ENCODE data around the gene ZNF518B.

The ZNF518B gene, protein sequence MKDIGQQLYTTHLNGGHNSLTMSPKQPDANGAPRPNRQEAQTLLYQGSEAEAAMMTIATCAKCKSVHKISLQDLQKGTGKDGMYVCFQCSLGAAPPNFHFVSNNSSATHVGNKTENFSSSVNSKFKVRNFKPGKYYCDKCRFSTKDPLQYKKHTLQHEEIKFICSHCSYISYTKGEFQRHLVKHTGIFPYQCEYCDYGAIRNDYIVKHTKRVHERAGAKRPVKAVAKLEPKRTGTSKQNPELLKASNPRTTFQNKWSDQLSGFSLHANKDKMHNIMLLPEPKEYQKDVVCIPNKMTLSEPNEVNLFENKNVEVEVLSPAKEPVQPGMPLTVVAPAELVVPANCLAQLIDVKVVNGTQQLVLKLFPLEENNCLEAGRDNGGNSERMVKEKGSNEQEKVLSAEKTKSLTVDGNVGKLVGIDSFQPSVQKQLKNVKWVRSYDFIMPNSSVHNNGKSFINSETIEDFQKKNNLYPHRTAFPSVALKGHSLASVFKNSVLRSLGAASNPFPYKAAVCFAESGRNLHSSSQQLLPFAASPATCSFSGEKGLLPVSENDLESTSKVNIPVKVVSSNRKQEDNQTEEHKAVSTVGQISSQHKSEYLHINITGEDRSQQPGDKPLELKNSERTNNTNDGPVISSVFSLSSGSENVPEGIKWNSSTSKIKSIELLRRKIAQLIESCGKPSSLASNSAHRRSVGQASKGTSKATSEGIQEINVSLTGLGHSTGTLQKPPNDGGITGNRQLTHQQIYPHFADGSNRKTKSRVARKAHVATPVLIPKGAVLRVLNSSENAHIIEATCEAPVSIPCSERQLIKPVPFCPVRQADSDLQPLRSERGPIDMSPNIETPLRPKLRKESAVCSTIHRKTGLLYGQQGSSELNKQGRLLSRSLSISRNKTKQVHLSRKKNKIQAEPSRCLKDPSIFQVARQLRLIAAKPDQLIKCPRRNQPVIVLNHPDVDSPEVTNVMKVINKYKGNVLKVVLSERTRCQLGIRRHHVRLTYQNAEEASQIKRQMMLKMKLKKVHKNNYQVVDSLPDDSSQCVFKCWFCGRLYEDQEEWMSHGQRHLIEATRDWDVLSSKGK

DNA sequence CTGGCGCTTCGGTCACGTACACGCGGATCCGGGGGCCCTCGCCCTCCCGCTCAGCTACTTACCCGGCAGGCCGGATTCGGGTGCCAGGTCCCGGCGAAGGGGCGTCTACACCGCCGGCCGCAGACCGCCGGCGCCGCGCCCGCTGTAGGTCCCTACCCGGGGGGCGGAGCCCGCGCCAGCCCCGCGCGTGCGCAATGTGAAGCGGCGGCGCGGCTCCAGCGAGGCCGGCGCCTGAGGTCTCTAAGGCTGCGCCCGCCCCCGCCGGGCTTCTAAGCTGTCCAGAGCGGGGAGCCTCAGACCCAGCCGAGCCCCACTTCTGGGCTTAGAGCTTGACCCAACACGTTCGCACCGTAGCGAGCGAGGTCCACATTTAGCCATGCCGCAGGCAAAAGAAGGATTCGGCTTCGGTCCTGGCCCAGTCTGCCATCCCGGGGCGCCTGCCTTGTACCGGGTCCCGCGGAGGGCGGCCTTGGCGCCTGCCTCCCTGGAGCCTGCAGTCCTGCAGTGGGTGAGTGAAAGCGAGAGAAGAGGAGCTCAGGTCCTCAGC lies at the start of gene ZNF518B:
TSS of gene ZNF518B (minus strand) at position 172 of the 547 bp plus-strand sequence. CDS start 11,098 bp downstream, outside the sequence.
- DNase-seq (ENCODE audit: low spot score), result peak; percentile 86

DNA sequence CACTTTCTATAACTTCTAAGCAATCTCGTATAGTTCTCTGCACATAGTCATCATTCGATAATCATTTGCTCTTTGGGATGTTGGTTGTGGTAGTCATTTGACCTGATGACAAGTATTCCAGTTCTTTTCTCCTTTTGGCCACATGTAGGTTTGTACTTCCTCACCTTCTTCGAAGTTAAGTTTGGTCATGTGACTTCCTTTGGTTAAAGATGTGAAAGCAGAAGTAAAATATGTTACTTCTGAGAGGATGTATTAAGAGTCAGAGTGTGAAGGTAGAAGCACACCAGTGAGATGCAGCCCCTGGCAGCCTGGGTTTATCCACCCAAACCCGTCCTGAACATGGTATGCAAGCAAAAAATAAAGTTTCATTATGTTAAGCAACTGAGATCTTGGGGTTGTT lies 48.9 kb upstream of the ZNF518B start:
- no peak for DNase-seq (ENCODE audit: low spot score)

DNA sequence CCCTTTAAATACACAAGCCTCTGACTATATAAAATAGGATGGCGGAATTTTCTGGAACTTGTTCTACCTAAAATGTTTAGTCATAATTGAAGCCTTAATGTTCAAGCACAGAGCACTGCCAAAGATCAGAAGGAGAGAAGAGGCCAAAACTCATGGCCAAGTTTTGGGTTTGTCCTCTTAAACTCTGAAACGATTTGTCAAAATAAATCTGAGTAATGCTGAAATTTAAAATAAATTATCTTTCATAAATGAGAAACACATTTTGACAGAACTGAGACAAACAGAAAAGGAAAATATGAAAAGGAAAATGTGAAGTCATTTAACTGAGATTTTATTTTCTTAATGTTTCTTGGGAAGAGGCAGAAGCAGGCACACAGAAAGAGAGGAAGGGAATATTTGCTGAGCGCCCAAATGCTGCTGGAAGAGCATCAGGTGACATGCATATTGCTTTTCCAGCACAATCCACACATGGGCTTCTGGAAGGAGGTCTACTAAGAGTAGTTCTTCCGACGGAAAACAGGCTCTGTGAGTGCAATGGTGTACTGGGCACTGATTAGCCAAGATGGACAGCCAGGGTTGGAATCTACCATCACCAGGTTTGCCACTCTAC lies 47.4 kb upstream of the ZNF518B start:
- no peak for DNase-seq (ENCODE audit: low spot score)

DNA sequence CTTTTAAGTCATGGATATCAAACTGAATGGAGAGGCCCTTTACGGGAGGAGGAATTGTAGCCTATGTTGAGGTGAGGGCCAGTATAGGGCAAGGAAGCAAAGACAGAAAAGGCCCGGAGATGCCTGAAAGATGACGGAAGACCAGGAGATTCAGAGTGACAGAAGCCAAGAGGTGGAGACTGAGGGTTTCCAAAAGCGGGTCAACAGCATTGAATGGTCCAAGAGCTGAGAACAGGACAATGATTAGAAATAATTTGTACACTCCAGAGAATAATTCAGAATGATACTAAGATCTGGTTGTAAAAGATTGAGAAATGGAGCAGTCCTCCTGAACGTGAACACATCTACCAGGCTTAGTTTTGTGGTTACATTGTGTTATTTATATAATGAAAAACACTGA lies 45.5 kb upstream of the ZNF518B start:
- no peak for DNase-seq (ENCODE audit: low spot score)

DNA sequence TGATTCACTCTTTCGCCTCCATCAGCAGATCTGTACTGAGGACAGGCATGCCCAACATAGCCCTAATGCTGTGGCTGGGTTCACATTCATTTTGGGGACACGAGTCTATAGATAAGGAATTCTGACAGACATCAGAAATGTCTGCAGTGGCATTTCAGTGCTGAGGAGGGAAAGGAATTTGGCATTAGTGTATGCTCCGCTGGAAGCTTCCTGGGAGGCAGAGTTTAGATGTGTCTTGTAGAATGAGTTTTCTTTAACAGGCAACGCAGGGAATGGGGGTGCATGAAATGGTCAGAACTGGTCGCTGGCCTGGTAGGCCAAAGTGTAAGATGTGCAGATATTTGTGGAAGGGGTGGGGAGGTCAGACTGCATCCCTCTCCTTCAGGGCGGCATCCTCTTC lies 43.5 kb upstream of the ZNF518B start:
- DNase-seq (ENCODE audit: low spot score), result no peak

DNA sequence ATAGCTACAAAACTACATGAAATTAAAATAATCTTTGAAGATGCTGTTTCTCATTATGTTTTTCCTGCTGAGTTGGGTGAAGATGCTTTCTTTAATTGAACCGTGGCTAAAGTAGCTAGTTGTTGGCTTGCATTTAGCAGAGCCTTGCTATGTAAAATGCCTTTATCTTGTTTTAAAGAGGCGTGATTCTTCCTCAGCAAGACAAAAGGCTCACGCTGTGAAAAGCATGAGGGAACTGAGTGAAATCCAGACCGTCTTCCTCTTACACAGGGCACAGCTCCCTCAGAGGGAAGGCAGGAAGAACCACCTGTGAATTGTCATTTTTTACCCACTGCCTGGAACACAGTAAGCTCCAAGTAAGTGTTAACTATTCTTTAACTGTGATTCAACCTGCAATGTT lies 39.0 kb upstream of the ZNF518B start:
- no peak for DNase-seq (ENCODE audit: low spot score)

DNA sequence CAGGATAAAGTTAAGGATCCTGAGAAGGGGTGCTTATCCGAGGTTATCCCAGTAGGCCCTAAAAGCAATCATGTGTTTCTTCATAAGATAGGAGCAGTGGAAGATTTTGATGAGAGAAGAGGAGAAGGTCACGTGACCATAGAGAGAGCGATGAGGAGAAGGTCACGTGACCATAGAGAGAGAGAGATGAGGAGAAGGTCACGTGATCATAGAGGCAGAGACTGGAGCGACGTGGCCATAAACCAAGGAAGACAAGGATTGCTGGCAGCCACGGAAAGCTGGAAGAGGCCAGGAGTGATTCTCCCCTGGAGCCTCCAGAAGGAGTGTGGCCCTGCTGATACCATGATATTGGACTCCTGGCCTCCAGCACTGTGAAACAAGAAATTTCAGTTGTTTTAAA lies 38.4 kb upstream of the ZNF518B start:
- DNase-seq (ENCODE audit: low spot score), result no peak

DNA sequence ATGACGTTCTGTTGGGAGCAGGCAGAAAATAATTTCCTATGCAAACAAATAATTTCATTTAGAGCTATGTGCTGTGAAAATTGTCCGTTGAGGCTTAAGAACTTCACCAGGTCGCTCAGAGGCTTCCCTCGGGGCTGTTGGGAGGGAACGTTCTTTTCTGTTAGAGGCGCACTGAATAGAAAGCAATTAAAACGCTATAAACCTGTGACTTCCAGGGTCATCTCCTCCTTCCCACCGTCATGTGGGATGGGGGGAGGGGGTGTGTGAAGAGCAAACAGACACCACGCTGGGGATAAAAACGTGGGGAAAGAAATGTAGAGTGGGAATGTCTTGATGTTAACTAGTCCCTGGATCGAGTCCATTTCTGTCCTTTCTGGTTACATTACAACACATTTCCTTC lies 35.2 kb upstream of the ZNF518B start:
- no peak for DNase-seq (ENCODE audit: low spot score)

DNA sequence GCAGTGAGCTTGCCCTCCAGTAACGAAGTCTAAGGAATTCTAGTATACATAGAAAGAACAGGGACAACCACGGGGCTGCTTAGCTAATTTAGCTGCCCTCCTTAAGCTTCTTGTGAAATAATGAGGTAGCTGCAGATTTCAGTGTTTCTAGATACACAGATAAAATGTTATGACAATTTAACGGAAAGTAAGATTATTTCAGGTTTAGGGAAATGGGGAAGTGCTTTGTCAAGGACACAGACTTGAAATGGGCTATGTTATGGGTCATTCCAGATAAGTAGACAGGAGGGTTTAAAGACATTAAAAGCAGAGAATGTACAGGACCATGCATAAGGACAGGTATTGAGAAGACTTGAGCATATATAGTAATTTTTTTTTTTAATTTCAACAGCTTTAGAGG lies 34.2 kb upstream of the ZNF518B start:
- no peak for DNase-seq (ENCODE audit: low spot score)

DNA sequence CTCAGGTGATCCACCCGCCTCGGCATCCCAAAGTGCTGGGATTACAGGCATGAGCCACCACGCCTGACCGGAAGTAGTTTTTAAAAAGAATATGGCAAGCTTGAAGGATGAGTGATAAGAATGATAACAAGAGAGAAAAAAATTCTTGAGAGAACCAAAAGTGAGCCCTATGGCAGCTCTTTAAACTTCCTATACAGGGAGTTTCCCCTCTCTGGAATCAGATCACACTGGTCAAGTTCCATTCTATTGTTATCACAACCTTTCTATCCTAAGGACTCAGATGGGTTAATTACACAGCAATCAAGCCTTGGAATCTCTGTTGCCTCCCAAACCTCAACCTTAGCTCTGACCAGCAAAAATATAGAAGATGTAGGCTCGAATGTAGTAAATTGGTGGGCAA lies 33.8 kb upstream of the ZNF518B start:
- DNase-seq (ENCODE audit: low spot score), result no peak

DNA sequence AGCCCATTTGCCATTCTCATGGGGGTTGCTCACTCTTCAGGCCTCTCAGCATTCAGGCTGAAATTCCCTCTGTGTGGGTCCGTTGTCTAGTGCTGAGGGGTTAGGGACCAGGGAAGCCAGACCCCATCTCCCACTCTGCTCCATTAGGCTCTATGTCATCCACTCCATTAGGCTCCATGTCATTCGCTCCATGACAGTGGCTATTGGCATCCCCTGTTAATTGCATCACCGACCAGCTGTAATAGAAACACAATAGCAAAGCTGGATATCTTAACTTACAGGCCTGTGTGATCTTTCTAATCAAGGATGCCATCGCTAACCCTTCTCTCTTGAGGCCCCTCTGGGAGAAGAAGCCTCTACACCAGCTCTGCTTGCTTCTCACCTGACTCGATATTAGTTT lies 25.7 kb upstream of the ZNF518B start:
- no peak for DNase-seq (ENCODE audit: low spot score)

DNA sequence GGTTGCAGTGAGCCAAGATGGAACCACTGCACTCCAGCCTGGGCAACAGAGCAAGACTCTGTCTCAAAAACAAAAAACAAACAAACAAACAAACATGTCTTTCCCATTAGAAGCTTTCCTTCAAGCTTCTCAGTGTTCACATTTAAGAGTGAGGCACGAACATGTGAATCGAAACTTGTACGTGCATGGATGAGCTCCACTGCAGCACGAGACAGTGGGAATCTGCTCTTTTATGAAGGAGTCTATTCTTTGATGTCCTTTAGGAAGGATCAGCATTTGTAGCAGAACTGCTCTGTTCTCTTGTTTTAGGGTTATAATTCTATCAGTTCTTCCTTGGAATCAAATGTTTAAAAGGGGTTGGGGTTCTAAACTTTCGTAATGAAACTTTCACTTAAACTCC lies 23.4 kb upstream of the ZNF518B start:
- no peak for DNase-seq (ENCODE audit: low spot score)

DNA sequence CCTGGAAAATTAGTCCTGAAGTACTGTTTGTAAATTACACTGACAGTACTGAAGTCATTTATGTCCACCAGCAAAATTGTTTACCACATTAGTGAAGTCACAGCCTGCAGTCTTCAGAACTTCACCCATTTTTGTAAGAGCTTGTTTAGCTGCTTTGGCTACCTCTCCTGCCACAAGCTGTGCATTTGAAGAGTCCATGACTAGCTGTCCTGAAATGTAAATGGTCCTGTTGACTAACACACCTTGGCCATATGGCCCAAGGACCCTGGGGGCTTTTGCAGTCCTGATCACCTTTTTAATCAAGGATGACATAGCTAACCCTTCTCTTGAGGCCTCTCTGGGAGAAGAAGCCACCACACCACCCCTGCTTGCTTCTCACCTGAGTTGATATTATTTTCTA lies 21.4 kb upstream of the ZNF518B start:
- no peak for DNase-seq (ENCODE audit: low spot score)

DNA sequence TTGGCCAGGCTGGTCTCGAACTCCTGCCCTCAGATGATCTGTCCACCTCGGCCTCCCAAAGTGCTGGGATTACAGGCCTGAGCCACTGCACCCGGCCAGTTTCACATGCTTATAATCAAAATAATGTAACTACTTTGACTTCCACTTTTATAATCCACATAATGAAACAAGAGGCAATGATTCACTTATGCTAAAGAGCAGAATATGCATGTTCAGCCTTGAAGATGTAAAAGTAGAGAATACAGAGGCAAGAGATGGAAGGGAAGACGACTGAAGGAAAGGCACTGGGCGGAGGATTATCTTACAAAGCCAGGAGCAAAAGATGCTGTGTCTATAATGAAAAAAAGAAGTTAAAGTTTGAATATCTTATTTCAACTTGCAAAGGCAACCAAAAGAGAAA lies 13.3 kb upstream of the ZNF518B start:
- no peak for DNase-seq (ENCODE audit: low spot score)

DNA sequence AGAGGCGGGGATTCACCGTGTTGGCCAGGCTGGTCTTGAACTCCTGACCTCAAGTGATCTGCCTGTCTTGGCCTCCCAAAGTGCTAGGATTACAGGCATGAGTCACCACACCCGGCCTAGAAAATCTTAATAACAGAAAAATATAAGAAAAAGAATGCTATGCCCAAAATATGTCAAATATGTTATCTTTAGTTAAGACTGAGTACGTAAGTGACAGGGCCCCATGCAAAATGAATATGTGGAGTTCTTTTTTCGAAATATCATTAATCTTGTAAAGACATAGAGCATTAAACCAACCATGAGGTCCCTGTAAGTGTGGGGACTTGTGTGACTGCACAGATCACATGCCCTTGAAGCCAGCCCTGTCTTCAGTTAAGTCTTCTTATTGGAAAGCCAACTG lies 8.9 kb upstream of the ZNF518B start:
- no peak for DNase-seq (ENCODE audit: low spot score)

DNA sequence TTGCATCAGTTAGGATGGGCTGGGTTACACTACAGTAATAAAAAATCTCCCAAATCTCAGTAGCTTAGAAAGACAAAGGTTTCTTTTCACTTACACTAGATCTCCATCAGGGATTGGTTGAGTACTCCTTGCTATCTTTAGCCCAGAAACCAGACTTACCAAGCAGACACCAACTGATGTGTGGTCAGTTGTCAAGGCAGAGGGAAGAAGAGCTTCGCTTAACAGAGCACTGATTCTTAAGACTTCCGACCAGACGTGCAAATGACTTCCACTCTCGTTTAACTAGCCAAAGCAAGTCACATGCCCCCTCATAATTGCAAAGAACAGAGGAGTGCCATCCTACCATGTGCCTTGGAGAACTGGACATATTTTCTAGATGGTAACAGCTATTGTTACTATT lies 5.7 kb upstream of the ZNF518B start:
- no peak for DNase-seq (ENCODE audit: low spot score)

DNA sequence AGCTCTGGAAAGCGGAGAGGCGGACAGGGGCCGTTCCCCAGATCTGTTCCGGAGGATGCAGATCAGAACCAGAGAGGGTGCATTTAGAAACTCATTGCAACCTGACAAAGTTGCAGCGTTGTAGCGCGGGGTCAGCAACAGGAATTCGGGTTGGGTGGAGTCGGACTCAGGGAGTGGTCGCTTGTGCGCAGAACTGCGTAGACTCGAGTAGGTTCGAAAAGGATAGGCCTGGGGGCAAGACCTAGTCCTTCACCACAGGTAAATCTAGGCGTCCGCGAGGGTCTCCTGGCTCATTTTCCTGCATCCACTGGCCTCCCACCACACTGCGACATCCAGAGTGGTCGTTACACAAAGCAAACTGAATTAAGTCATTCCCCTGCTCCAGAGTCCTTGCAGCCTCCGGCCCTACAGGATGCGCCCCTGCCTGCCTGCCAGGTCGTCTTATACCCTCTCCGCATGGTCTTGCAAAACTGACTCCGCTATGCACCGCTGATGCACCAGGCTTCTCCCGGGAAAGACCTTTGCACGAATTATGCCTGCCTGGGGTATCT lies 4.7 kb upstream of the ZNF518B start:
- no peak for DNase-seq (ENCODE audit: low spot score)

DNA sequence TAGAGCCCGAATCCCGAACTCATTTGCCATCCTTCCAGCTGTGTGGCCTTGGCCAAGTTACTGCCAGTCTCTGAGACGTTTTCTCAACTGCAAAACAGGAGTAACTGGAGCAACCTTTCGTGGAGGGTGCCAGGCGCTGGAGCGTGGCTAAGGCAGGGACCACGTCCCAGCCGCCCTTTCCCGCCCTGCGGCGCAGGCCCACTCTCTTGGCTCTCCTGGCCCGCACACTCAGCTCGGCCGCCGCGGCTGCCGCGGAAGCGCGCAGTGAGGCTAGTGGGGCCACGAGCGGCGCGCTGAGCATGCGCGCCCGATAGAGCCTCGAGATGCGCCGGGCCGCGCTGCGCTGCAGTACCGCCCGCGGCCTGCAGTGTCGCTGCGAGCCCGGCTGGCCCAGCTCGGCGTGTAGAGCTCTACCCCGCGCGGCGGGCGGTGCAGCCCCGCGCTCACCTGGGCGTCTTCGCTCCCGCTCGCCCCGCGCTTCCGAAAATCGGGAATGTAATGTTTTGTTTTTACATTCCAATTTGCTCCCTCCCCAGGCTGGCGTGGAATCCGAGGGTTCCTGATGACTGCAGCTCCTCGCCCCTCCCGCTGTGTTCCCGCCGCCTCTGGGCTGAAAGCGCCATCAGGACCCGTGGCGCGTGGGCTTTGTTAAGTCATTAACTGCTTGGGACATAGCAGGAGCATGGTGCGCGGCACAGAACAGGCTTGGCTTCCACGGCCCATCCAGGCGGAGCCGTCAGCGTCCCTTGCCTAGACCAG lies 4.0 kb upstream of the ZNF518B start:
- DNase-seq (ENCODE audit: low spot score), result peak; percentile 81

DNA sequence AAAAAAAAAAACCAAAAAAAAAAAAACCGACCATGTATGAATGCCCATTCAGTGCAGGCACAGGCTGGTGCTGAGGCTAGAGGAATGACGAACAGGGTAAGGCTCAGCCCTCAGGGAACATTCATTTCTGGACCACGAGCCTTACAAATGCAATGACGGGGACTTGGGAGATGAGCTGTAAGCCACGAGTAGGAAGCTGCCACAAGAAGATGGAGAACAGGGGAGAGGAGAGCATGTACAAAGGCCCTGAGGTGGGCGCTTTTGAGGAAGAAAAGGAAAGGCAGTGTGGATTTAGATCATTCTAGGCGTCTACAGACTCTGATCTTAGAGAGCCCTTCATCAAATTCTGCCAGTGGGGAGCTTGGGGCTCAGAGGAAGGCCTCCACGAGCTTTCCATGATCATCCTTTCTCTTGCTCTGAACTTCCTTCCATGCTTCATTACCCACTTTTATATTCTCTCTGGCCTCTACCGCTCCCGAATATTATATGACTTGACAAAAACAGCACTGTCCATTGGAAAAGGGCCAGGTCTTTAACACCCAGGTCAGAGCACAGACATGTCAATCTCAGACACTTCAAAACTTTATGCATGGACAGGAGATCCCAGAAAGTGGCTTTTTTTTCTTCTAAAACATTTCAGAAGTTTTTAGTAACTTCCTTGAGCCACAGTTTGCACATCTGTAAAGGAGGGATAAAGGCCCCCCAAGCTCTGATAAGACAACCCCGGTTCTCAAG lies 3.3 kb upstream of the ZNF518B start:
- DNase-seq (ENCODE audit: low spot score), result no peak

DNA sequence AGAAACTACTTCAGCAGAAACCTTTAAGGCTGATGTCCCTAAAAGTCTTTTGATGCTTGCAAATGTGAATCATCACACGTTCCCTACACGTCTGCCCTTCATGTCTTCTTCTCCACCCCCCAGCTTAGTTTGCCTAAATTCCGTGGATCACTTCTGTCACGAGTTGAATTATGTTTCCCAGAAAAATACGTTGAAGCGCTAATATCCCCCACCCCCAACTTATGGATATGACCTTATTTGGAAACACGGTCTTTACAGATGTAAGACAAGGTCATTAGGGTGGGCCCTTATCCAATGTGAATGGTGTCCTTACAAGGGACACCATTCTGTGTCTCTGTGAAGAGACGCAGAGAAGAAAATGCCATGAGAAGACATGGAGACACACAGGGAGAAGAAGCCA lies 2.1 kb upstream of the ZNF518B start:
- DNase-seq (ENCODE audit: low spot score), result no peak
